GM19328 (cell line): ENCODE data around the gene HEY2.
"Not testable (repeated sequence)": the region's sequence is repeated elsewhere in the genome, so short reads cannot be mapped to it uniquely, and the experiment has no call there.

ENCODE experiments used
- ATAC-seq: cut with Tn5 transposase; IDR thresholded peaks from one replicate; pipeline ENCODE4 v1.9.1; 2021; ENCODE audit warnings: mild to moderate bottlenecking, moderate library complexity; ENCODE audit not compliant: unreplicated experiment

Gene HEY2

DNA sequence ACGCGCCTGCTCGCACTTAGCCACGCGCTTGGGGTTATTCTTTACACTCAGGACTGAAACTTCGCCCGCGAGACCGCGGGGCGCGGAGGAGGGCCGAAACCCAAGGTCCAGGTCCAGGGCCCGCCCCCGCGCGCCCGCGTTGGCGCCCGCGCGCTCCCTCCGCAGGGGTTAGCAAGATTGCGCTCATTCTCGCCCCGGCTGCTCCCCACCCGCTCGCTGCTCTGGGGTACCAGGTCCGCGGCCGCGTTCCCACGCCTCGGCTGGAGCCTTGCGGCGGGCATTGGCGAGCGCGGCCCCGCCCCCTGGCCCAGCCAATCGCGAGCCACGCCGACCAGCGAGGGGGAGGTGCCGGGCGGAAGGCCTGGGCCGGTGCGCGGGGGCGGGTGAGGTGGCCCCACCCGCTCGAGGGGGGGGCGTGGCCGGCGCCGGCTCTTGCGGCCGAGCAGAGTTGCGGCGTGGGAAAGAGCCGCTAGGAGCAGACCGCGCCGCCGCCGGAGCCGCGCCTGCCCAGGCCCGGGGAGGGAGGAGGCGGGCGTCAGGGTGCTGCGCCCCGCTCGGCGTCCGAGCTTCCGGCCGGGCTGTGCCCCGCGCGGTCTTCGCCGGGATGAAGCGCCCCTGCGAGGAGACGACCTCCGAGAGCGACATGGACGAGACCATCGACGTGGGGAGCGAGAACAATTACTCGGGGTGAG, at the start of gene HEY2:
TSS of gene HEY2 (plus strand) at position 460 of the 692 bp plus-strand sequence. CDS start at position 605, 145 bp downstream.
- ATAC-seq, result peak; percentile 86

GRCh38 chr6:125700581-125701353, 48.7 kb upstream of the HEY2 start:
- no peak for ATAC-seq

- ATAC-seq, result no peak
These were observed 48.1 kb upstream of the HEY2 start for GRCh38 chr6:125701354-125701668.

- ATAC-seq, result not testable (repeated sequence)
These were observed 45.5 kb upstream of the HEY2 start for GRCh38 chr6:125703882-125704281.

DNA sequence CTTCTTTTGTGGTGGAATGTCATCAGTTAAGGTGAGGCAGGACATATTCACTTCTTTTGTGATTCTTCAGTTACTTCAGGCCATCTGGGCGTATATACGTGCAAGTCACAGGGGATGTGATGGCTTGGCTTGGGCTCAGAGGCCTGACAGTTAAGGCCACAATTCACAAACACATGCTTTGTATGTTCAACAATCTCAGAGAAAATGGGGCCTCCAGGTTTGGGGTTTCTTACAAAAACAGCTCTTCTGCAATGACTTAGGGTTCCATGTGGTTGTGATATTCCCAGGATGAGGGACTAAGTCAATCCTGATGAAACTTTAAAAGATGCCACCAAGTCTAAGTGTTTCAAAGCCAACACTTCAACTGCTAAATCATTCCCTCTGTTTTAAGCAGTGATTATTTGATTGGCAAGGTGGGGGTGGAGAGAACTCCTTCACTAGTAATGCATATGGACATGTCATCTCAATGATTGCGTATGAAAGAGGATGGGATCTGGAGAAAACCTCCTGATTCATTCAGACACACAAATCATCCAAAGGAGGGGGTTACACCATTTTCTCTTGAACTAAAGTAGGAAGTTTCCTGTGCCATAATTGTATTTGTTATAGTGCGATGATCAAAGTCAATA, 41.7 kb upstream of the HEY2 start:
- ATAC-seq, result no peak

GRCh38 chr6:125711013-125711675, 38.3 kb upstream of the HEY2 start:
- ATAC-seq, result no peak

DNA sequence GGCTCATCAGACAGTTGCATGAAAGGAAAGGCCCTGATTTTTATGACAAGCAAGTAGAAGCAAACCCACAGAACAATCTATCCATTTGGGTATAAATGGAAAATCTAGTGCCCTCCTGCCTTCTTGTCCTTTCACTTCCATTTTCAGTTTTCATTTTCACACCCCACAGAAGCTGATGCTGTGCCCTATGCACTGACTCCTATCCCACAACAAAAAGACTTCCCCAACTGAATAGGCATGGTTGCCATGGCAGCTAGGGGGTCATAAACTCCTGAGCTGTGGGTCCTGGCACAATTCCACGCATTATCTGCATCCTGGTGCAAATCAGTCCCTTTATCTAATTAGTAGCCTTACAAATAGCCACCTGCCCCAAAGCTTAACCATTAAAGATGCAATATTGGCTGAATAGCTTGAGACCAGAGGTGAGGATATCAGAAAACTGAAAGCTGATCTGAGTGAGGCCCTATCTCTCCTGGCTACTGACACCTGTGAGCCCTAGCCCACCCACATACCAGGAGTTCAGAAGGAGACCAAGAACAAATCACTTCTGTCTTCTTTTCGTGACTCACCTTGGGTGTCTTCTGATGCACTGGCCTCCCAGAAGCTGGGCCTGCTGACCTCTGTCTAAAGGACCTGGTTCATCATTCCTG, 34.9 kb upstream of the HEY2 start:
- peak; percentile 39 for ATAC-seq

DNA sequence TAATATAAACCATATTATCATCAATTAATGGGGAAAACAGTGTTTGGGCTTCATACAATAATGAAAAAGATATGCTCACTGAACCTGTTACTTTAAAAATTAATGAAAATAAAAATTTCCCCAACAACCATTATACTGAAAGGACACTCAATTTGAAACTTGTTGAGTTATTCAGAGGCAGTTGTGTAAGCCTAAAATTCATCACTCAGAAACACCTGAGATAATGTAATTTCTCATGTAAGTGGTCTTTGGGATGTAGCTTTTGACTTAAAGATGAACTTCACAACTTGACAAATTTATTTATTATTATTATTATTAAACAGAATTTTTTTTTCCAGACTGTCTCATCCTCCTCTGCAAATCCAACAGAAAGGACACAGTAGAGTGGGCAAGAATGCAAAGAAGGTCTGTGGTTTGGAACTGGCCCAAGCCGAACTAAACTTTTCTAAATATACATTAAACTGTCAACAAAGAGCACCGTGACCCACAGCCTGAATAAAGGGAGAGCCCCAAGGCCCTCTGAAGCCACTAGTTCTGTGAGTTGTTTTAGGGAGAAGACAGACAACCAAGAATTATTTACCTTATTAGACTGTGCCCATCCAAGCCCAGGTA, 32.2 kb upstream of the HEY2 start:
- peak; percentile 71 for ATAC-seq

- no peak for ATAC-seq
These were observed 31.3 kb upstream of the HEY2 start for GRCh38 chr6:125718109-125718508.

DNA sequence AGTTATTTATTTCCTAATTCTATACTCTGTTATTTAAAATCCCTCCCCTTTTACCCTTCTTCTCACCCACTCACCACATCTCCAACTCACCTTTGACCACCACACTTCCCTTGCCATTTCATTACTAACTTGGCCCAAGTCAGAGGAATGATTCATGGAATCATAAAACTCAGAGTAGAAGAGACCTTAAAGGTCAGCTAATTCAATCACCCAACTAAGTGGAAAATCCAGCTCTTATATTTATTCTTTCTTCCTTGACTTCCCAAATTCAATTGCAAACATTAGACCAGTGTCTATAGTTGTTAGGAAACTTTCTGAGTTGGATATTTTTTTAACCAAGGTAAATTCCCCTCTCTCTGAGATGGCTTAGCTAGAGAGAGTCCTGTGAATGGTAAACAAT, 26.5 kb upstream of the HEY2 start:
- no peak for ATAC-seq

- ATAC-seq, result no peak
These were observed 22.2 kb upstream of the HEY2 start for GRCh38 chr6:125727216-125727615.

GRCh38 chr6:125728739-125729138, 20.7 kb upstream of the HEY2 start:
- ATAC-seq, result no peak

DNA sequence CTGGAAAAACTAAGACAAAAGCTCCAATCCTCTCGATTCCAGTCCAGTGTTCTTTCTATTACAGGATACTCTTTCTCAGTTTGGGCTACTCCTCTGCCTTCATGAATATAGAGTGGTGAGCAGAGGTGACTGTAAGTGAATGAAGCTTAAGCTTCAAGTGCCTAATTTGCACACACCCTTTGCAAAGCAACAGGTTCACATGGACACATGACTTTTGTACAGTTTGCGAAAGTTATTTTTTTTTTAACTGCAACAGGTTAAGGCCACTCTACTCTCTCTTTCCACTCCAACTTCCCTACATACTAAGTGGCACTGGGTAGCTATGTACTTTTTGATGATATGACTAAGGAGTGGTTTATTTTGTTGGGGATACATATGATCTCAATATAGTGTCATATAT, 19.4 kb upstream of the HEY2 start:
- no peak for ATAC-seq

GRCh38 chr6:125732398-125732797, 17.0 kb upstream of the HEY2 start:
- ATAC-seq, result no peak

- no peak for ATAC-seq
These were observed 15.7 kb upstream of the HEY2 start for GRCh38 chr6:125733516-125734300.

DNA sequence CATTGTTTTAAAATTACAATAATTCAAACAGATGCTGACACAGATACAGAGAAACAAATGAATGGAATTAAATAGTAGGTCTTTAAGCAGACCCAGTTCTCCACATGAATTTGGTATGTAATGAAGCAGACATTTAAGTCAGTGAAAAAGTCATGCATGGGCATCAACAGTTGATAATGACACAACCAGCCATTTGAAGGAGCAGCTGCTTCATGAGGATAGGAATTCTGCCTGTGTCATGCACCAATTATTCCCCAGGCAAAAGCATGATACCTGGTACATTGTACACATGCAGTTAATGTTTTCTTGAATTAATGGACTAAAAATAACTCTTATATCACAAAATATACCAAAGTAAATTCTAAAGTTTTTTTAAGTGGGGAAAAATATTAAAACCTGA, 11.2 kb upstream of the HEY2 start:
- ATAC-seq, result no peak

GRCh38 chr6:125739364-125739763, 10.1 kb upstream of the HEY2 start:
- ATAC-seq, result no peak

DNA sequence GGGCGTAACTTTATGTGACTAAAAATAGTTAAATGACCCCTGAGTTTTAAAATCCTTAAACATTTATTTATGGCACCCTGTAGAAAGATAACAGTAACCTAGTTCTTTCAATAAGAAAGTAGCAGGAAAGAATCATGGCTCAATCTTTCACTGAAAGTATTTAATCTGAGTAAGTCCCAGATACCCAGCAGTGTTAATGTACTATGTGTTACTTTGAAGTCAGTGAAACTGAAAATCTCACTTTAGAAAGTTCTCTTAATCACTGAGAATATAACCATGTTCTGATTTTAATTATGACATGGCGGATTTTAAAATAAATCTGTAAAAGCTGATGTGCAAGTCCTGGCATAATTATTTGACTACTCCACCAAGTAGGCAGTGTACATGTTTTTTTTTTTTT, 8.1 kb upstream of the HEY2 start:
- no peak for ATAC-seq

DNA sequence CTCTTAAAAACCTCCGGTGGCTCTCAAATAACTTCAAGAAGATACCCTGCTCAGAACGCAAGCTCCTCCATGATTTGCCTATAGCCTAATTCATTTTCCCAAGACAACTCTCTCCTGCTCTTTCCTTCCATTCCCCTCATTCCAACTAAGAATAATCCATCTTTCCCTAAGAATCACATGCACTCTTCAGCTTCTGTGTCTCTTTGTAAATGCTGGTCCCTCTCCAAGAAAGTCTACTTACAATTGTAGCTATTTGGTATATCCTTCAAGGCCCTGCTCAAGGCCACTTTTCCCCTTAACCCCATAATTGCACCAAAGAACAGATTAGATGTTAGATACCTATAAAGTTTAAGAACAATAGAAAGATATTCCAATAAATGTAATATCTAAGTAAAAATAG, 7.4 kb upstream of the HEY2 start:
- ATAC-seq, result no peak
